ENCODE results near the gene PALD1.

Gene PALD1

GRCh38 chr10:70615784-70616522, 137.4 kb downstream of the PALD1 start:
- DNase-seq = no peak

- DNase-seq = no peak
These were observed 138.2 kb downstream of the PALD1 start for GRCh38 chr10:70616761-70617160.
